Measurements from ENCODE around the gene IGFBP3.

IGFBP3 gene

GRCh38 chr7:45890902-45891461, 30.1 kb downstream of the IGFBP3 start:
- Histone ChIP-seq H3K4me1 (ENCODE audit: insufficient read depth, low read length) (no peaks in the 10 kb centered on the region), H3K27ac (ENCODE audit: low read length) (no peak overlapping the region), H4K20me1 (ENCODE audit: insufficient read depth, low read length) (no peaks in the 10 kb centered on the region), H3K27me3 (ENCODE audit: insufficient read depth, low read length, poor library complexity) (peaks cover 15% of the 10 kb centered on the region), H3K79me2 (ENCODE audit: insufficient read depth, low read length) (no peaks in the 10 kb centered on the region), H2AFZ (ENCODE audit: low read depth, low read length) (no peak overlapping the region), H3K4me3 (ENCODE audit: low read depth in 1 of 2, low read length in 2 of 2) (no peak overlapping the region), H3K9me3 (ENCODE audit: insufficient read depth, low read length, severe bottlenecking) (no peaks in the 10 kb centered on the region), H3K4me2 (ENCODE audit: insufficient read depth, low read length) (no peak overlapping the region), H3K36me3 (ENCODE audit: insufficient read depth, low read length) (no peaks in the 10 kb centered on the region), H3K9ac (ENCODE audit: low read depth, low read length) (no peak overlapping the region)
- ATAC-seq (ENCODE audit: insufficient read depth, low read depth) (no peak), DNase-seq (no peak)
- TF ChIP-seq CTCF (IDR thresholded peaks at IDR 0.05; ENCODE audit: borderline replicate concordance, extremely low read depth, low read length, poor library complexity, severe bottlenecking) (peak; percentile 68), EZH2 (IDR thresholded peaks at IDR 0.05; ENCODE audit: borderline replicate concordance, low read depth, low read length, severe bottlenecking) (no peak)

DNA sequence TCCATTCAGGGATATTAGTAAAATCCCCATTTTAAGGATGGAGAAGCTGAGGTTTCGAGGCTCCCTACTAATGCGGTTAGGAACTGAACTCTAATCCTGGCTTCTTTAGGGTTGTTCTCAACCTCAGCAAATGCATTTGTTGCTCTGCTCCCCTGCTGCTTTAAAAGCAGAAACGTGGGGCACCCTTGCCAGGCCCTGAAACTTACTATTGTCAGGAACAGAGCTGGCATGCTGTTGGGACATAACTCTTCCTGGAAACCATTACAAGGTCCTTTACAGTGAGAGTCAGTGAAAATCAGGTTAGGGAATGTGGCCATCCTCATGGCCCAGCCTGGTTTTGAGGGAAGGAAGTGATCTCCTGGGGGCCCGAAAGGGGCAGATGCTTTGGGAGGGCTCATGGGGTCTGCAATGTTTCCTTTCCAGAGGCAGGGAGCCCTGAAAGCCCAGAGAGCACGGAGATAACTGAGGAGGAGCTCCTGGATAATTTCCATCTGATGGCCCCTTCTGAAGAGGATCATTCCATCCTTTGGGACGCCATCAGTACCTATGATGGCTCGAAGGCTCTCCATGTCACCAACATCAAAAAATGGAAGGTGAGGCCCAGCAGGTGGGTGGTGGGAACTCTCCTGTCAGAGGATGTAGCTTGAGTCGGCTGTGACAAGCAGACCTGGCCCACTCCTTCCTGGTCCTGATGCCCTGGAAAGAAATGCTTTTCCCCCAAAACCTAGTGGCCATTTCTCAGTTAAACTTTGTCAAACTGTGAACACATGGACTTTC, 30.8 kb downstream of the IGFBP3 start:
- Histone ChIP-seq H3K9me3 (ENCODE audit: insufficient read depth, low read length, severe bottlenecking) (no peaks in the 10 kb centered on the region), H3K9ac (ENCODE audit: low read depth, low read length) (no peak overlapping the region), H3K4me1 (ENCODE audit: insufficient read depth, low read length) (no peaks in the 10 kb centered on the region), H3K4me2 (ENCODE audit: insufficient read depth, low read length) (no peak overlapping the region), H3K27ac (ENCODE audit: low read length) (no peak overlapping the region), H3K4me3 (ENCODE audit: low read depth in 1 of 2, low read length in 2 of 2) (no peak overlapping the region), H3K79me2 (ENCODE audit: insufficient read depth, low read length) (no peaks in the 10 kb centered on the region), H2AFZ (ENCODE audit: low read depth, low read length) (no peak overlapping the region), H4K20me1 (ENCODE audit: insufficient read depth, low read length) (no peaks in the 10 kb centered on the region), H3K27me3 (ENCODE audit: insufficient read depth, low read length, poor library complexity) (peaks cover 14% of the 10 kb centered on the region), H3K36me3 (ENCODE audit: insufficient read depth, low read length) (no peaks in the 10 kb centered on the region)
- DNase-seq: no peak
- TF ChIP-seq EZH2 (IDR thresholded peaks at IDR 0.05; ENCODE audit: borderline replicate concordance, low read depth, low read length, severe bottlenecking) (no peak), CTCF (IDR thresholded peaks at IDR 0.05; ENCODE audit: borderline replicate concordance, extremely low read depth, low read length, poor library complexity, severe bottlenecking) (no peak)
- ATAC-seq (ENCODE audit: insufficient read depth, low read depth): no peak

- H3K4me2 ChIP-seq (ENCODE audit: insufficient read depth, low read length): no peak overlapping the region
- no peak overlapping the region for H3K9ac ChIP-seq (ENCODE audit: low read depth, low read length)
- H3K79me2 ChIP-seq (ENCODE audit: insufficient read depth, low read length): no peaks in the 10 kb centered on the region
- no peak for DNase-seq
- H3K36me3 ChIP-seq (ENCODE audit: insufficient read depth, low read length): no peaks in the 10 kb centered on the region
- no peak overlapping the region for H2AFZ ChIP-seq (ENCODE audit: low read depth, low read length)
- no peak for ATAC-seq (ENCODE audit: insufficient read depth, low read depth)
- no peaks in the 10 kb centered on the region for H3K4me1 ChIP-seq (ENCODE audit: insufficient read depth, low read length)
- TF ChIP-seq CTCF (IDR thresholded peaks at IDR 0.05; ENCODE audit: borderline replicate concordance, extremely low read depth, low read length, poor library complexity, severe bottlenecking) (no peak), EZH2 (IDR thresholded peaks at IDR 0.05; ENCODE audit: borderline replicate concordance, low read depth, low read length, severe bottlenecking) (no peak)
- H3K9me3 ChIP-seq (ENCODE audit: insufficient read depth, low read length, severe bottlenecking): no peaks in the 10 kb centered on the region
- no peaks in the 10 kb centered on the region for H4K20me1 ChIP-seq (ENCODE audit: insufficient read depth, low read length)
- H3K27ac ChIP-seq (ENCODE audit: low read length): no peak overlapping the region
- H3K27me3 ChIP-seq (ENCODE audit: insufficient read depth, low read length, poor library complexity): peaks cover 12% of the 10 kb centered on the region
- H3K4me3 ChIP-seq (ENCODE audit: low read depth in 1 of 2, low read length in 2 of 2): no peak overlapping the region
Measured at GRCh38 chr7:45889367-45890067, 31.6 kb downstream of the IGFBP3 start.
